Prostate gland (tissue), 2 donors: ENCODE measurements around the gene FGFR4.

Experiments used
- CTCF ChIP-seq, 4 experiments: fragments of 200-600 bp in 2 of 4; fragments of 450-650 bp in 2 of 4; sonication (generic) in 2 of 4; IDR thresholded peaks; 1 replicate in 3 of 4; 2 replicates in 1 of 4; pipeline ENCODE4 v1.5.1; 2016 to 2019; ENCODE audit warnings: antibody characterized with exemption in 4 of 4, mild to moderate bottlenecking in 2 of 4, moderate library complexity in 2 of 4
- POLR2AphosphoS5 ChIP-seq: sonication (generic); formaldehyde crosslinking; IDR thresholded peaks from one replicate; pipeline ENCODE4 v1.6.1; 2017; ENCODE audit warnings: antibody characterized with exemption

- TF ChIP-seq CTCF (IDR thresholded peaks at IDR 0.05), result no peak
- no peak for TF ChIP-seq POLR2AphosphoS5
These were observed 37.2 kb downstream of the FGFR4 start for GRCh38 chr5:177123789-177124485.
